CD14-positive monocyte (primary cell): ENCODE results near the gene A4GALT. TPM values are rescaled to one million over a fixed set of nuclear protein-coding genes. Genes with fewer than 3 reads are reported as not detected.

Experiments
- DNase-seq, 3 donors: peaks; one replicate each; pipeline ENCODE4 v3.0.0-alpha.2; 2011 to 2022
- H2AFZ ChIP-seq: 2 replicates; pipeline ENCODE4 v1.6.0; 2012; ENCODE audit warnings: mild to moderate bottlenecking, low read depth, low read length, inconsistent platforms; ENCODE audit not compliant: insufficient read depth, poor library complexity, severe bottlenecking
- H3K27ac ChIP-seq, 2 donors: 1 replicate in 1 of 2; 2 replicates in 1 of 2; pipeline ENCODE4 v1.5.1; 2012 to 2013; ENCODE audit warnings: low read length in 2 of 2, control low read depth in 1 of 2, inconsistent platforms in 1 of 2, low read depth in 1 of 2, mild to moderate bottlenecking in 1 of 2
- H3K27me3 ChIP-seq, 2 donors: one replicate each; pipeline versions ENCODE4 v1.6.0 to v1.6.1; 2011 to 2013; ENCODE audit warnings: low read length in 2 of 2; ENCODE audit not compliant: control insufficient read depth in 2 of 2, insufficient read depth in 2 of 2
- H3K36me3 ChIP-seq, 2 donors: replicated peaks in 1 of 2; 1 replicate in 1 of 2; 2 replicates in 1 of 2; pipeline versions ENCODE4 v1.5.1 to v1.6.1; 2012 to 2013; ENCODE audit warnings: low read length in 2 of 2, control low read depth in 1 of 2, inconsistent platforms in 1 of 2, mild to moderate bottlenecking in 1 of 2; ENCODE audit not compliant: insufficient read depth in 2 of 2, control insufficient read depth in 1 of 2
- H3K4me1 ChIP-seq, 2 donors: 1 replicate in 1 of 2; 2 replicates in 1 of 2; pipeline versions ENCODE4 v1.5.1 to v1.6.1; 2012 to 2013; ENCODE audit warnings: low read length in 2 of 2, control low read depth in 1 of 2, inconsistent platforms in 1 of 2, mild to moderate bottlenecking in 1 of 2, moderate library complexity in 1 of 2; ENCODE audit not compliant: insufficient read depth in 2 of 2, control insufficient read depth in 1 of 2
- H3K4me2 ChIP-seq: replicated peaks from 2 replicates; pipeline ENCODE3; 2012; ENCODE audit warnings: low read length, moderate library complexity, mild to moderate bottlenecking; ENCODE audit not compliant: poor library complexity, severe bottlenecking; ENCODE audit errors: extremely low read depth
- H3K4me3 ChIP-seq, 3 experiments: fragments of 200-600 bp in 1 of 3; sonication (generic) in 1 of 3; replicated peaks in 1 of 3; 1 replicate in 2 of 3; 2 replicates in 1 of 3; pipeline ENCODE4 v1.5.1; 2011 to 2013; ENCODE audit warnings: low read length in 3 of 3, mild to moderate bottlenecking in 3 of 3, control low read depth in 2 of 3, low read depth in 2 of 3, inconsistent platforms in 1 of 3, moderate library complexity in 1 of 3
- H3K79me2 ChIP-seq: 2 replicates; pipeline ENCODE4 v1.6.0; 2012; ENCODE audit warnings: mild to moderate bottlenecking, control low read depth, inconsistent platforms, low read length, moderate library complexity; ENCODE audit not compliant: insufficient read depth
- H3K9ac ChIP-seq: 2 replicates; pipeline ENCODE4 v1.6.0; 2017; ENCODE audit warnings: low read length, mild to moderate bottlenecking; ENCODE audit not compliant: insufficient read depth, poor library complexity, severe bottlenecking
- H3K9me3 ChIP-seq, 2 donors: replicated peaks in 1 of 2; 1 replicate in 1 of 2; 2 replicates in 1 of 2; pipeline versions ENCODE4 v1.5.1 to v1.6.1; 2012 to 2013; ENCODE audit warnings: low read length in 2 of 2, control low read depth in 1 of 2; ENCODE audit not compliant: control insufficient read depth in 1 of 2, insufficient read depth in 1 of 2
- H4K20me1 ChIP-seq: 2 replicates; pipeline ENCODE4 v1.6.0; 2012; ENCODE audit warnings: mild to moderate bottlenecking, low read length, control low read depth, moderate library complexity; ENCODE audit not compliant: insufficient read depth
- H3K27ac Mint-ChIP-seq, 7 donors: one replicate each; pipeline ENCODE4 v1.8.0; 2020; ENCODE audit warnings: mild to moderate bottlenecking in 7 of 7, mixed read lengths in 7 of 7, moderate library complexity in 6 of 7, inconsistent platforms in 2 of 7
- H3K27me3 Mint-ChIP-seq, 3 donors: one replicate each; pipeline ENCODE4 v1.8.0; 2021 to 2022; ENCODE audit warnings: low read depth in 3 of 3, mild to moderate bottlenecking in 3 of 3, mixed read lengths in 3 of 3, moderate library complexity in 3 of 3, inconsistent platforms in 1 of 3
- H3K36me3 Mint-ChIP-seq, 2 donors: one replicate each; pipeline ENCODE4 v1.8.0; 2020; ENCODE audit warnings: mixed read lengths in 2 of 2, inconsistent platforms in 1 of 2, mild to moderate bottlenecking in 1 of 2
- H3K4me1 Mint-ChIP-seq: one replicate; pipeline ENCODE4 v1.8.0; 2020; ENCODE audit warnings: mild to moderate bottlenecking, mixed read lengths
- H3K4me3 Mint-ChIP-seq, 2 donors: one replicate each; pipeline ENCODE4 v1.8.0; 2020; ENCODE audit warnings: mild to moderate bottlenecking in 2 of 2, mixed read lengths in 2 of 2, moderate library complexity in 1 of 2
- H3K9me3 Mint-ChIP-seq, 7 donors: one replicate each; pipeline ENCODE4 v1.8.0; 2020 to 2022; ENCODE audit warnings: mixed read lengths in 7 of 7, mild to moderate bottlenecking in 6 of 7, moderate library complexity in 6 of 7, inconsistent platforms in 2 of 7
- WGBS: methylation state at CpG from one replicate; pipeline ENCODE4 v1.1.5; 2013; ENCODE audit warnings: missing lambda C conversion rate; ENCODE audit not compliant: insufficient coverage; 5-methylcytosine and 5-hydroxymethylcytosine counted together
- intact Hi-C, 2 donors: fragments of 100-400 bp; cut with micrococcal nuclease; formaldehyde crosslinking; loops; one replicate each; pipeline versions ENCODE4 v1.15.0 to v1.15.1; 2023
- polyA plus RNA-seq, 3 donors: library from polyadenylated mRNA; depleted of rRNA in 1 of 3; unstranded in 2 of 3; stranded (reverse) in 1 of 3; fragments of 300-500 nt in 2 of 3; fragments of >200 nt in 1 of 3; fragmentation: Illumina TruSeq in 2 of 3; gene quantifications; 1 replicate in 2 of 3; 2 replicates in 1 of 3; pipeline ENCODE4 v1.2.3, GENCODE V29; 2012 to 2021
- TF ChIP-seq, protein P1 (sequence below): fragments of 200-600 bp; IDR thresholded peaks from one replicate; pipeline ENCODE4 v1.8.0; 2022; ENCODE audit warnings: antibody characterized with exemption, mild to moderate bottlenecking

A4GALT gene
- polyA plus RNA-seq, 3 donors = not detected

DNA sequence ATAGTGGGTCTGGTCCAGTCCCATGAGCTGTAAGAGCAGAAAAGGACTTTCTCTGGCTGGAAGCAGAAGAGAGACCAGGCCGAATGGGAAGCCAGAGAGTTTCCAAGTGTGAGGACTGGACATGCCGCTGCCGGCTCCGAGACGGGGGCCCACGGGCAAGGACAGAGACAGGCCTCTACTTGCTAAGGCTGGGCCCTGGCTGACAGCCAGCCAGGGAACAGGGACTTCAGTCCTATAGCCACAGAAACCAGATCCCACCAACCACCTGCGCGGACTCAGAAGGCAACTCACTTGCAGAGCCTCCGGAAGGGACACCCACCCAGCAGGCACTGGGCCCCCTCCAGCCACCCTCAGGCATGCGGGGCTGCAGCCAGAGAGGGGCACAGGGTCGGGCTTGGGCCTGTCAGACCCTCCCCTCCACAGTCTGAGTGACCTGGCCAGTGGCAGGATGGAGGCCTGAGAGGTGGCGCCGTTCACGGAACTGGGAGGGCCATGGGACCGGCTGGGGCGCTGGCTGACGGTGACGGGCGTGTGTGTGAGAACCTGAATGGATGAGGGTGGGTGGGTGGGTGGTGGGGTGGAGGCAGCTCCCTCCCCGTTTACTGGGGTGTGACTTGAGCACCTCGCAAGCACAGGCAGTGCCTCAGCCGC, 47.8 kb upstream of the A4GALT start:
- Mint-ChIP-seq H3K27ac (peak overlapping the region in 1 of 7 donors; percentile 73), H3K4me3 (no peak overlapping the region), H3K9me3 (no peaks in the 10 kb centered on the region), H3K36me3 (no peaks in the 10 kb centered on the region), H3K27me3 (peaks cover 5 to 9% (median 8%) of the 10 kb centered on the region in 3 donors), H3K4me1 (peaks cover 19% of the 10 kb centered on the region)
- Histone ChIP-seq H3K36me3 (no peaks in the 10 kb centered on the region), H3K27ac (no peak overlapping the region), H3K9me3 (no peaks in the 10 kb centered on the region), H3K27me3 (no peaks in the 10 kb centered on the region), H4K20me1 (no peaks in the 10 kb centered on the region), H3K4me3 (no peak overlapping the region), H3K79me2 (no peaks in the 10 kb centered on the region), H3K9ac (no peak overlapping the region), H3K4me2 (no peak overlapping the region), H3K4me1 (peaks cover 5 to 7% of the 10 kb centered on the region in 2 donors), H2AFZ (no peak overlapping the region)
- no peak for DNase-seq
- TF ChIP-seq, protein P1, sequence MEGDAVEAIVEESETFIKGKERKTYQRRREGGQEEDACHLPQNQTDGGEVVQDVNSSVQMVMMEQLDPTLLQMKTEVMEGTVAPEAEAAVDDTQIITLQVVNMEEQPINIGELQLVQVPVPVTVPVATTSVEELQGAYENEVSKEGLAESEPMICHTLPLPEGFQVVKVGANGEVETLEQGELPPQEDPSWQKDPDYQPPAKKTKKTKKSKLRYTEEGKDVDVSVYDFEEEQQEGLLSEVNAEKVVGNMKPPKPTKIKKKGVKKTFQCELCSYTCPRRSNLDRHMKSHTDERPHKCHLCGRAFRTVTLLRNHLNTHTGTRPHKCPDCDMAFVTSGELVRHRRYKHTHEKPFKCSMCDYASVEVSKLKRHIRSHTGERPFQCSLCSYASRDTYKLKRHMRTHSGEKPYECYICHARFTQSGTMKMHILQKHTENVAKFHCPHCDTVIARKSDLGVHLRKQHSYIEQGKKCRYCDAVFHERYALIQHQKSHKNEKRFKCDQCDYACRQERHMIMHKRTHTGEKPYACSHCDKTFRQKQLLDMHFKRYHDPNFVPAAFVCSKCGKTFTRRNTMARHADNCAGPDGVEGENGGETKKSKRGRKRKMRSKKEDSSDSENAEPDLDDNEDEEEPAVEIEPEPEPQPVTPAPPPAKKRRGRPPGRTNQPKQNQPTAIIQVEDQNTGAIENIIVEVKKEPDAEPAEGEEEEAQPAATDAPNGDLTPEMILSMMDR = no peak
- 98% methylated on average over 8 of the region's 22 CpGs for WGBS
- intact Hi-C loops = no loop called here

DNA sequence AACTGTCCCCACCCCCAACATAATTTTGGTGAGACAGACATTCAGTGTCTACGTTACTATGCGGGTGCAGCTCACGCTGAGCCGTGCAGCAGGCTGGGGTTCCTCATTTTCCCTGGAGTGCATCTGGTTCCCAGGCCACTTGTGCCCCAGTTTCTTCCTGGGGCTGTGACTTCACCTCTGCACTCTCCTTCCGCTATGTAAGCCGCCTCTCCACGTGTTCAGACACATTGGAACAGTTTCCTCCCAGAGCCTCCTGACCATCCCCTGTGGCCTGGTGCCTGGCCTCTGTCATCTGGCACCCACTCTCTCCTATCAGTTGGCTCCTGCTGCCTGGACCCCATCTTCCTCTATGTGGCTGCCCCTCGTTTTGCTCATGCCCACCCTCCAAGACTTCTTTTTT, 46.2 kb upstream of the A4GALT start:
- Histone ChIP-seq H3K4me1 (peaks cover 5 to 7% of the 10 kb centered on the region in 2 donors), H4K20me1 (no peaks in the 10 kb centered on the region), H3K79me2 (no peaks in the 10 kb centered on the region), H3K4me2 (no peak overlapping the region), H2AFZ (no peak overlapping the region), H3K9me3 (no peaks in the 10 kb centered on the region), H3K36me3 (no peaks in the 10 kb centered on the region), H3K9ac (no peak overlapping the region), H3K27ac (no peak overlapping the region), H3K4me3 (no peak overlapping the region), H3K27me3 (no peaks in the 10 kb centered on the region)
- peaks cover 16% of the 10 kb centered on the region for H3K4me1 Mint-ChIP-seq
- peak; percentile 18 to 70 (median 44) for DNase-seq
- intact Hi-C loops = no loop called here
- peak overlapping the region in 3 of 7 donors; percentile 26 to 51 (median 46) for H3K27ac Mint-ChIP-seq
- H3K27me3 Mint-ChIP-seq = peaks cover 2 to 6% (median 2%) of the 10 kb centered on the region in 3 donors
- H3K4me3 Mint-ChIP-seq = peak overlapping the region in 1 of 2 donors; percentile 43
- TF ChIP-seq, protein P1 = no peak
- WGBS = 4% methylated on average over 7 of the region's 8 CpGs
- H3K36me3 Mint-ChIP-seq = no peaks in the 10 kb centered on the region
- H3K9me3 Mint-ChIP-seq = no peaks in the 10 kb centered on the region
